K562 (cell line): Measurements from ENCODE around the gene NOTCH3. TPM values are rescaled to one million over a fixed set of nuclear protein-coding genes. Genes with fewer than 3 reads are reported as not detected.

Experiments used
- CREB3L1 ChIP-seq: fragments of 450-650 bp; IDR thresholded peaks from 2 replicates; pipeline ENCODE4 v1.6.1; 2014; ENCODE audit warnings: low read depth, mild to moderate bottlenecking, moderate library complexity, borderline replicate concordance
- FOS ChIP-seq: IDR thresholded peaks from 3 replicates; pipeline ENCODE4 v1.6.1; 2011; ENCODE audit not compliant: insufficient read length; ENCODE audit errors: extremely low read depth
- FOSL1 ChIP-seq: fragments of 200-800 bp; sonication (Bioruptor generic); conservative IDR thresholded peaks from 2 replicates; pipeline ENCODE4 v1.6.1; 2016; ENCODE audit warnings: missing genetic modification characterization, missing compliant biosample characterization
- HEY1 ChIP-seq: fragments of 250-450 bp; sonication (Bioruptor Pico); IDR thresholded peaks from 2 replicates; pipeline ENCODE4 v1.5.0; 2020; ENCODE audit warnings: mild to moderate bottlenecking, moderate library complexity, borderline replicate concordance
- JUND ChIP-seq, 2 experiments: IDR thresholded peaks; 2 replicates in 1 of 2; 3 replicates in 1 of 2; pipeline ENCODE4 v1.6.1; 2011; ENCODE audit warnings: borderline replicate concordance in 2 of 2, low read depth in 2 of 2, low read length in 2 of 2, improper control_type of control experiment in 1 of 2, missing biosample characterization in 1 of 2, missing genetic modification characterization in 1 of 2, missing genetic modification reagents in 1 of 2
- KDM5B ChIP-seq: fragments of 200-600 bp; sonication (generic); IDR thresholded peaks from 2 replicates; pipeline ENCODE4 v1.6.1; 2012; ENCODE audit warnings: low read depth, mild to moderate bottlenecking, moderate library complexity, low read length, control low read depth, inconsistent platforms; ENCODE audit not compliant: insufficient replicate concordance
- MTF1 ChIP-seq: fragments of 250-450 bp; sonication (Bioruptor Pico); IDR thresholded peaks from 2 replicates; pipeline ENCODE4 v1.9.0; 2021; ENCODE audit warnings: moderate library complexity, mild to moderate bottlenecking, inconsistent platforms, borderline replicate concordance
- NR3C1 ChIP-seq: sonication (generic); formaldehyde crosslinking; IDR thresholded peaks from 2 replicates; pipeline ENCODE4 v1.8.1; 2022; ENCODE audit warnings: missing genetic modification reagents
- PML ChIP-seq: IDR thresholded peaks from 2 replicates; pipeline ENCODE4 v1.6.1; 2012; ENCODE audit warnings: low read length, inconsistent platforms
- PURB ChIP-seq: sonication (generic); formaldehyde crosslinking; IDR thresholded peaks from 2 replicates; pipeline ENCODE4 v1.9.0; 2021; ENCODE audit warnings: low read depth, mild to moderate bottlenecking, missing genetic modification reagents
- TRIM25 ChIP-seq: fragments of 450-650 bp; IDR thresholded peaks from 2 replicates; pipeline ENCODE4 v1.7.0; 2016; ENCODE audit warnings: borderline replicate concordance
- ZBTB7A ChIP-seq: IDR thresholded peaks from 2 replicates; pipeline ENCODE4 v1.6.1; 2011; ENCODE audit warnings: low read depth, mild to moderate bottlenecking, low read length, moderate library complexity, borderline replicate concordance; ENCODE audit not compliant: control insufficient read depth
- ZNF253 ChIP-seq: fragments of 250-450 bp; sonication (Bioruptor Pico); conservative IDR thresholded peaks from 2 replicates; pipeline ENCODE4 v1.6.1; 2021; ENCODE audit warnings: mild to moderate bottlenecking
- ZNF77 ChIP-seq: fragments of 250-450 bp; sonication (Bioruptor Pico); IDR thresholded peaks from 2 replicates; pipeline ENCODE4 v1.5.0; 2020
- polyA plus RNA-seq, 8 experiments: library from polyadenylated mRNA; depleted of rRNA in 4 of 8; stranded (reverse) in 5 of 8; unstranded in 3 of 8; fragments of >200 nt; fragmentation: Nextera tagmentation in 2 of 8; fragmentation: Illumina TruSeq in 1 of 8; extraction: Ambion mirVana in 2 of 8; extraction: Trizol in 1 of 8; gene quantifications; 2 replicates each; pipeline versions ENCODE4 v1.2.1 to v1.2.3, GENCODE V29; 2011 to 2014; ENCODE audit warnings: inconsistent platforms in 1 of 8, missing spikeins in 1 of 8
- total RNA-seq, 7 experiments: library from RNA; depleted of rRNA in 6 of 7; stranded (reverse); fragments of >200 nt in 6 of 7; fragmentation: Illumina TruSeq in 2 of 7; extraction: Trizol in 2 of 7; gene quantifications; 2 replicates each; pipeline versions ENCODE4 v1.2.1 to v1.2.3, GENCODE V29; 2011 to 2021; ENCODE audit warnings: low replicate concordance in 1 of 7
- TF ChIP-seq, protein P1 (sequence below): sonication (generic); formaldehyde crosslinking; IDR thresholded peaks from 2 replicates; pipeline ENCODE4 v1.8.0; 2023; ENCODE audit warnings: mild to moderate bottlenecking, missing genetic modification reagents
- TF ChIP-seq, protein P2 (sequence below): fragments of 200-400 bp; formaldehyde crosslinking; IDR thresholded peaks from 2 replicates; pipeline ENCODE4 v1.6.1; 2017; ENCODE audit warnings: mild to moderate bottlenecking, low read depth, low read length, moderate library complexity
- TF ChIP-seq, protein P3 (sequence below), 3 experiments: IDR thresholded peaks in 2 of 3; conservative IDR thresholded peaks in 1 of 3; 2 replicates each; pipeline ENCODE4 v1.5.1; 2011 to 2012; ENCODE audit warnings: low read length in 3 of 3, mild to moderate bottlenecking in 3 of 3, control low read depth in 2 of 3, improper control_type of control experiment in 1 of 3, inconsistent platforms in 1 of 3, low read depth in 1 of 3, mixed read lengths in 1 of 3, moderate library complexity in 1 of 3; ENCODE audit not compliant: insufficient read depth in 2 of 3

The NOTCH3 gene
- total and polyA plus RNA-seq, 9 of the 15 experiments (the other 6 are each of a cell fraction or from before 2014, with no cell fraction given): under 0.01 to 1.2 (median 0.16) TPM

GRCh38 chr19:15125232-15126067 is 75.3 kb downstream of the NOTCH3 start (continued):
- peak; percentile 87 for TF ChIP-seq CREB3L1
- TF ChIP-seq NR3C1 (CRISPR knock-in tag): no peak
- peak; percentile 25 for TF ChIP-seq ZBTB7A
- no peak for TF ChIP-seq ZNF77 (CRISPR knock-in tag)
- no peak for TF ChIP-seq PURB
- TF ChIP-seq MTF1 (CRISPR knock-in tag): no peak
- no peak for TF ChIP-seq PML
- no peak for TF ChIP-seq HEY1
- TF ChIP-seq, protein P1, sequence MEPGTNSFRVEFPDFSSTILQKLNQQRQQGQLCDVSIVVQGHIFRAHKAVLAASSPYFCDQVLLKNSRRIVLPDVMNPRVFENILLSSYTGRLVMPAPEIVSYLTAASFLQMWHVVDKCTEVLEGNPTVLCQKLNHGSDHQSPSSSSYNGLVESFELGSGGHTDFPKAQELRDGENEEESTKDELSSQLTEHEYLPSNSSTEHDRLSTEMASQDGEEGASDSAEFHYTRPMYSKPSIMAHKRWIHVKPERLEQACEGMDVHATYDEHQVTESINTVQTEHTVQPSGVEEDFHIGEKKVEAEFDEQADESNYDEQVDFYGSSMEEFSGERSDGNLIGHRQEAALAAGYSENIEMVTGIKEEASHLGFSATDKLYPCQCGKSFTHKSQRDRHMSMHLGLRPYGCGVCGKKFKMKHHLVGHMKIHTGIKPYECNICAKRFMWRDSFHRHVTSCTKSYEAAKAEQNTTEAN (CRISPR knock-in tag): no peak
- no peak; the same call in 1 of the 2 replicates for TF ChIP-seq JUND (IDR thresholded peaks at IDR 0.05; ENCODE audit: borderline replicate concordance, low read depth, low read length)
- TF ChIP-seq JUND (tag; IDR thresholded peaks at IDR 0.05; ENCODE audit: borderline replicate concordance, low read depth, low read length): peak; percentile 27; the same call in 2 of the 3 replicates
- 0 out of 2 replicates have a peak, but pooled peaks have one; percentile 36 for TF ChIP-seq TRIM25
- peak; percentile 75 for TF ChIP-seq KDM5B
- no peak for TF ChIP-seq FOSL1
- TF ChIP-seq, protein P2, sequence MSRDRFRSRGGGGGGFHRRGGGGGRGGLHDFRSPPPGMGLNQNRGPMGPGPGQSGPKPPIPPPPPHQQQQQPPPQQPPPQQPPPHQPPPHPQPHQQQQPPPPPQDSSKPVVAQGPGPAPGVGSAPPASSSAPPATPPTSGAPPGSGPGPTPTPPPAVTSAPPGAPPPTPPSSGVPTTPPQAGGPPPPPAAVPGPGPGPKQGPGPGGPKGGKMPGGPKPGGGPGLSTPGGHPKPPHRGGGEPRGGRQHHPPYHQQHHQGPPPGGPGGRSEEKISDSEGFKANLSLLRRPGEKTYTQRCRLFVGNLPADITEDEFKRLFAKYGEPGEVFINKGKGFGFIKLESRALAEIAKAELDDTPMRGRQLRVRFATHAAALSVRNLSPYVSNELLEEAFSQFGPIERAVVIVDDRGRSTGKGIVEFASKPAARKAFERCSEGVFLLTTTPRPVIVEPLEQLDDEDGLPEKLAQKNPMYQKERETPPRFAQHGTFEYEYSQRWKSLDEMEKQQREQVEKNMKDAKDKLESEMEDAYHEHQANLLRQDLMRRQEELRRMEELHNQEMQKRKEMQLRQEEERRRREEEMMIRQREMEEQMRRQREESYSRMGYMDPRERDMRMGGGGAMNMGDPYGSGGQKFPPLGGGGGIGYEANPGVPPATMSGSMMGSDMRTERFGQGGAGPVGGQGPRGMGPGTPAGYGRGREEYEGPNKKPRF: no peak
- no peak for TF ChIP-seq ZNF253
- peak; percentile 78 for TF ChIP-seq FOS
- TF ChIP-seq, protein P3, sequence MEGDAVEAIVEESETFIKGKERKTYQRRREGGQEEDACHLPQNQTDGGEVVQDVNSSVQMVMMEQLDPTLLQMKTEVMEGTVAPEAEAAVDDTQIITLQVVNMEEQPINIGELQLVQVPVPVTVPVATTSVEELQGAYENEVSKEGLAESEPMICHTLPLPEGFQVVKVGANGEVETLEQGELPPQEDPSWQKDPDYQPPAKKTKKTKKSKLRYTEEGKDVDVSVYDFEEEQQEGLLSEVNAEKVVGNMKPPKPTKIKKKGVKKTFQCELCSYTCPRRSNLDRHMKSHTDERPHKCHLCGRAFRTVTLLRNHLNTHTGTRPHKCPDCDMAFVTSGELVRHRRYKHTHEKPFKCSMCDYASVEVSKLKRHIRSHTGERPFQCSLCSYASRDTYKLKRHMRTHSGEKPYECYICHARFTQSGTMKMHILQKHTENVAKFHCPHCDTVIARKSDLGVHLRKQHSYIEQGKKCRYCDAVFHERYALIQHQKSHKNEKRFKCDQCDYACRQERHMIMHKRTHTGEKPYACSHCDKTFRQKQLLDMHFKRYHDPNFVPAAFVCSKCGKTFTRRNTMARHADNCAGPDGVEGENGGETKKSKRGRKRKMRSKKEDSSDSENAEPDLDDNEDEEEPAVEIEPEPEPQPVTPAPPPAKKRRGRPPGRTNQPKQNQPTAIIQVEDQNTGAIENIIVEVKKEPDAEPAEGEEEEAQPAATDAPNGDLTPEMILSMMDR (IDR thresholded peaks at IDR 0.05 in 2 of 3, conservative IDR thresholded peaks at IDR 0.05 in 1 of 3; ENCODE audit: insufficient read depth in 2 of 3, low read depth in 1 of 3, low read length in 3 of 3): peak in 1 of 3 experiments; percentile 11; a peak in 1 of 6 replicates
